ENCODE measurements around the gene USH1G.

GRCh38 chr17:74968361-74968780 lies 45.3 kb upstream of the USH1G start:
- TF ChIP-seq, protein P1, sequence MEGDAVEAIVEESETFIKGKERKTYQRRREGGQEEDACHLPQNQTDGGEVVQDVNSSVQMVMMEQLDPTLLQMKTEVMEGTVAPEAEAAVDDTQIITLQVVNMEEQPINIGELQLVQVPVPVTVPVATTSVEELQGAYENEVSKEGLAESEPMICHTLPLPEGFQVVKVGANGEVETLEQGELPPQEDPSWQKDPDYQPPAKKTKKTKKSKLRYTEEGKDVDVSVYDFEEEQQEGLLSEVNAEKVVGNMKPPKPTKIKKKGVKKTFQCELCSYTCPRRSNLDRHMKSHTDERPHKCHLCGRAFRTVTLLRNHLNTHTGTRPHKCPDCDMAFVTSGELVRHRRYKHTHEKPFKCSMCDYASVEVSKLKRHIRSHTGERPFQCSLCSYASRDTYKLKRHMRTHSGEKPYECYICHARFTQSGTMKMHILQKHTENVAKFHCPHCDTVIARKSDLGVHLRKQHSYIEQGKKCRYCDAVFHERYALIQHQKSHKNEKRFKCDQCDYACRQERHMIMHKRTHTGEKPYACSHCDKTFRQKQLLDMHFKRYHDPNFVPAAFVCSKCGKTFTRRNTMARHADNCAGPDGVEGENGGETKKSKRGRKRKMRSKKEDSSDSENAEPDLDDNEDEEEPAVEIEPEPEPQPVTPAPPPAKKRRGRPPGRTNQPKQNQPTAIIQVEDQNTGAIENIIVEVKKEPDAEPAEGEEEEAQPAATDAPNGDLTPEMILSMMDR (IDR thresholded peaks at IDR 0.05; ENCODE audit: low read depth, low read length), result no peak
- TF ChIP-seq EZH2phosphoT487 (IDR thresholded peaks at IDR 0.05; ENCODE audit: low read depth), result no peak
